Fibroblast of lung (primary cell): Measurements from ENCODE around the gene MTR. TPM values are rescaled to one million over a fixed set of nuclear protein-coding genes. Genes with fewer than 3 reads are reported as not detected.

ENCODE experiments used
- DNase-seq, 2 donors: peaks; one replicate each; pipeline versions ENCODE4 v3.0.0 to v3.0.0-alpha.2; 2010; ENCODE audit warnings: low read depth in 2 of 2
- H2AFZ ChIP-seq: 2 replicates; pipeline ENCODE4 v1.5.1; 2012; ENCODE audit warnings: low read length, control low read depth, inconsistent platforms
- H3K27ac ChIP-seq: 2 replicates; pipeline ENCODE4 v1.5.1; 2011; ENCODE audit warnings: low read length, control low read depth; ENCODE audit not compliant: insufficient read depth
- H3K27me3 ChIP-seq: 2 replicates; pipeline ENCODE4 v1.5.1; 2011; ENCODE audit warnings: mild to moderate bottlenecking, low read length; ENCODE audit not compliant: control insufficient read depth, insufficient read depth
- H3K36me3 ChIP-seq: 2 replicates; pipeline ENCODE4 v1.5.1; 2011; ENCODE audit warnings: low read length; ENCODE audit not compliant: control insufficient read depth, insufficient read depth
- H3K4me1 ChIP-seq: 2 replicates; pipeline ENCODE4 v1.5.1; 2011; ENCODE audit warnings: low read length; ENCODE audit not compliant: control insufficient read depth, insufficient read depth; ENCODE audit errors: extremely low read depth
- H3K4me2 ChIP-seq: 2 replicates; pipeline ENCODE4 v1.5.1; 2011; ENCODE audit warnings: low read length, control low read depth; ENCODE audit not compliant: insufficient read depth; ENCODE audit errors: extremely low read depth
- H3K4me3 ChIP-seq, 4 experiments: fragments of 200-600 bp in 1 of 4; sonication (generic) in 1 of 4; replicated peaks in 1 of 4; 2 replicates each; pipeline ENCODE4 v1.5.1; 2011 to 2016; ENCODE audit warnings: low read length in 4 of 4, low read depth in 3 of 4, mild to moderate bottlenecking in 3 of 4, control low read depth in 2 of 4, inconsistent platforms in 1 of 4, mixed read lengths in 1 of 4; ENCODE audit not compliant: insufficient read depth in 1 of 4; ENCODE audit errors: control extremely low read depth in 1 of 4
- H3K79me2 ChIP-seq: 2 replicates; pipeline ENCODE4 v1.5.1; 2012; ENCODE audit warnings: mild to moderate bottlenecking, low read length, inconsistent platforms; ENCODE audit not compliant: control insufficient read depth, insufficient read depth
- H3K9ac ChIP-seq: 2 replicates; pipeline ENCODE4 v1.5.1; 2011; ENCODE audit warnings: mild to moderate bottlenecking, low read length, control low read depth; ENCODE audit not compliant: insufficient read depth
- H3K9me3 ChIP-seq: 2 replicates; pipeline ENCODE4 v1.5.1; 2012; ENCODE audit warnings: low read depth, low read length; ENCODE audit not compliant: control insufficient read depth, insufficient read depth
- H4K20me1 ChIP-seq: 2 replicates; pipeline ENCODE4 v1.5.1; 2011; ENCODE audit warnings: low read length; ENCODE audit not compliant: control insufficient read depth, insufficient read depth; ENCODE audit errors: extremely low read depth
- CTCF ChIP-seq, 2 donors: IDR thresholded peaks in 1 of 2; conservative IDR thresholded peaks in 1 of 2; 1 replicate in 1 of 2; 2 replicates in 1 of 2; pipeline ENCODE4 v1.5.1; 2011 to 2012; ENCODE audit warnings: low read length in 2 of 2, control low read depth in 1 of 2, inconsistent platforms in 1 of 2, low read depth in 1 of 2, mild to moderate bottlenecking in 1 of 2
- EZH2 ChIP-seq: IDR thresholded peaks from 2 replicates; pipeline ENCODE4 v1.5.1; 2012; ENCODE audit warnings: low read length, control low read depth, mild to moderate bottlenecking; ENCODE audit errors: missing control alignments
- polyA plus RNA-seq, 2 donors: library from polyadenylated mRNA; depleted of rRNA in 1 of 2; stranded (reverse) in 1 of 2; unstranded in 1 of 2; fragments of >200 nt; gene quantifications; 2 replicates each; pipeline ENCODE4 v1.2.1, GENCODE V29; 2011 to 2012; ENCODE audit warnings: missing spikeins in 1 of 2
- total RNA-seq: library from RNA; depleted of rRNA; stranded (reverse); fragments of >200 nt; gene quantifications from 2 replicates; pipeline ENCODE4 v1.2.1, GENCODE V29; 2014

The MTR gene
- total and polyA plus RNA-seq, 2 donors (not counting 1 experiment from before 2014, with no cell fraction given), result 20.0 to 32.2 TPM

- no peak for DNase-seq
- H3K79me2 ChIP-seq, result no peaks in the 10 kb centered on the region
- no peaks in the 10 kb centered on the region for H4K20me1 ChIP-seq
- no peaks in the 10 kb centered on the region for H3K36me3 ChIP-seq
- TF ChIP-seq CTCF (conservative IDR thresholded peaks at IDR 0.05 in 1 of 2, IDR thresholded peaks at IDR 0.05 in 1 of 2; ENCODE audit: low read depth in 1 of 2, low read length in 2 of 2) (no peak), EZH2 (no peak)
- H3K4me3 ChIP-seq, result no peak overlapping the region
- no peak overlapping the region for H3K9ac ChIP-seq
- no peaks in the 10 kb centered on the region for H3K9me3 ChIP-seq
- no peak overlapping the region for H3K4me2 ChIP-seq
- H3K27ac ChIP-seq, result no peak overlapping the region
- H3K4me1 ChIP-seq, result no peaks in the 10 kb centered on the region
- no peak overlapping the region for H2AFZ ChIP-seq
- H3K27me3 ChIP-seq, result no peaks in the 10 kb centered on the region
These were observed 74.8 kb downstream of the MTR start for GRCh38 chr1:236869911-236870310.

GRCh38 chr1:236870721-236871120, 75.6 kb downstream of the MTR start:
- Histone ChIP-seq H3K27ac (no peak overlapping the region), H4K20me1 (no peaks in the 10 kb centered on the region), H3K79me2 (no peaks in the 10 kb centered on the region), H3K4me1 (no peaks in the 10 kb centered on the region), H3K9me3 (no peaks in the 10 kb centered on the region), H3K4me2 (no peak overlapping the region), H2AFZ (no peak overlapping the region), H3K27me3 (no peaks in the 10 kb centered on the region), H3K9ac (no peak overlapping the region), H3K36me3 (no peaks in the 10 kb centered on the region), H3K4me3 (no peak overlapping the region)
- TF ChIP-seq CTCF (conservative IDR thresholded peaks at IDR 0.05 in 1 of 2, IDR thresholded peaks at IDR 0.05 in 1 of 2; ENCODE audit: low read depth in 1 of 2, low read length in 2 of 2) (no peak), EZH2 (no peak)
- no peak for DNase-seq

GRCh38 chr1:236872075-236872666, 77.1 kb downstream of the MTR start:
- Histone ChIP-seq H3K27ac (no peak overlapping the region), H3K27me3 (no peaks in the 10 kb centered on the region), H3K9ac (no peak overlapping the region), H2AFZ (no peak overlapping the region), H3K9me3 (no peaks in the 10 kb centered on the region), H4K20me1 (no peaks in the 10 kb centered on the region), H3K4me1 (no peaks in the 10 kb centered on the region), H3K4me2 (no peak overlapping the region), H3K36me3 (no peaks in the 10 kb centered on the region), H3K4me3 (no peak overlapping the region), H3K79me2 (no peaks in the 10 kb centered on the region)
- no peak for DNase-seq
- no peak for TF ChIP-seq CTCF (conservative IDR thresholded peaks at IDR 0.05 in 1 of 2, IDR thresholded peaks at IDR 0.05 in 1 of 2; ENCODE audit: low read depth in 1 of 2, low read length in 2 of 2)
- TF ChIP-seq EZH2, result no peak
